ENCODE data around the gene DHCR24.

DHCR24 gene

GRCh38 chr1:54807756-54808155, 79.2 kb downstream of the DHCR24 start:
- in situ Hi-C loops (cut with MboI; ENCODE audit: low sequenced_read_pairs), result loop anchor here (25.0 kb wide), 1 partner anchor 945 kb away; no protein-coding TSS in a partner anchor

GRCh38 chr1:54806931-54807611, 79.9 kb downstream of the DHCR24 start:
- H3K4me1 ChIP-seq, result no peaks in the 10 kb centered on the region
- in situ Hi-C loops (cut with MboI; ENCODE audit: low sequenced_read_pairs), result loop anchor here (25.0 kb wide), 1 partner anchor 945 kb away; no protein-coding TSS in a partner anchor
- no peak for DNase-seq (ENCODE audit: low spot score in 2 of 2)

More at GRCh38 chr1:54807756-54808155, 79.2 kb downstream of the DHCR24 start:
- Histone ChIP-seq H3K4me3 (no peak overlapping the region), H3K9me3 (no peaks in the 10 kb centered on the region), H3K27me3 (ENCODE audit: low read depth) (peaks cover 2% of the 10 kb centered on the region; the same call in 1 of the 2 replicates), H3K36me3 (replicated peaks) (no peaks in the 10 kb centered on the region), H3K4me1 (no peaks in the 10 kb centered on the region)
- DNase-seq (ENCODE audit: low spot score in 2 of 2), result no peak

GRCh38 chr1:54805981-54806381, 81.0 kb downstream of the DHCR24 start:
- in situ Hi-C loops (cut with MboI; ENCODE audit: low sequenced_read_pairs), result loop anchor here (25.0 kb wide), 1 partner anchor 944 kb away; no protein-coding TSS in a partner anchor
- Histone ChIP-seq H3K27me3 (ENCODE audit: low read depth) (peaks cover 7% of the 10 kb centered on the region; the same call in 1 of the 2 replicates), H3K9me3 (no peaks in the 10 kb centered on the region), H3K4me1 (no peaks in the 10 kb centered on the region), H3K36me3 (replicated peaks) (no peaks in the 10 kb centered on the region), H3K4me3 (no peak overlapping the region)
- DNase-seq (ENCODE audit: low spot score in 2 of 2), result no peak

More at GRCh38 chr1:54806931-54807611, 79.9 kb downstream of the DHCR24 start:
- peaks cover 2% of the 10 kb centered on the region; the same call in 1 of the 2 replicates for H3K27me3 ChIP-seq (ENCODE audit: low read depth)
- no peaks in the 10 kb centered on the region for H3K9me3 ChIP-seq
- H3K36me3 ChIP-seq (replicated peaks), result no peaks in the 10 kb centered on the region
- H3K4me3 ChIP-seq, result no peak overlapping the region

DNA sequence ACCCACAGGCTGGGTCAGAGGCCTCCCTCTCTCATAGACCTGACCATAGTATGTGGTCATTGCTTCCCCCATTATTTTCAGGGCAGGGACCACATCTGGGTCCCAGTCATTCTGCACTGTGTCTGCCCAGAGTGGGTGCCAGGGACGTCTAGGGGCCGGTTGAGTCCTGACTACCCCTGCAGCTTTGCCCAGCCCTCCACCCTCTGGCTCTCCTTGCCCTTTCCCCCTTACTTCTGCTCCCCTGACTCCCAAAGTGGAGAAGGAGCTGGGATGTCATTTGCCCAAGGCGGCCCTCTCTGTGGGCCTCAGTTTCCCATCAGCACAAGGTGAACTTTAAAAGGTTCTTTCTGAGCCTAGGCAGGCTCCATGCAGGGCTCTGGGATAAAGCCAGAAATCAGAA, 81.5 kb downstream of the DHCR24 start:
- no peak for DNase-seq (ENCODE audit: low spot score in 2 of 2)
- no peak overlapping the region for H3K4me3 ChIP-seq
- peaks cover 7% of the 10 kb centered on the region; the same call in 1 of the 2 replicates for H3K27me3 ChIP-seq (ENCODE audit: low read depth)
- no peaks in the 10 kb centered on the region for H3K9me3 ChIP-seq
- H3K36me3 ChIP-seq (replicated peaks), result no peaks in the 10 kb centered on the region
- H3K4me1 ChIP-seq, result no peaks in the 10 kb centered on the region
- in situ Hi-C loops (cut with MboI; ENCODE audit: low sequenced_read_pairs), result loop anchor here (25.0 kb wide), 1 partner anchor 943 kb away; no protein-coding TSS in a partner anchor

DNA sequence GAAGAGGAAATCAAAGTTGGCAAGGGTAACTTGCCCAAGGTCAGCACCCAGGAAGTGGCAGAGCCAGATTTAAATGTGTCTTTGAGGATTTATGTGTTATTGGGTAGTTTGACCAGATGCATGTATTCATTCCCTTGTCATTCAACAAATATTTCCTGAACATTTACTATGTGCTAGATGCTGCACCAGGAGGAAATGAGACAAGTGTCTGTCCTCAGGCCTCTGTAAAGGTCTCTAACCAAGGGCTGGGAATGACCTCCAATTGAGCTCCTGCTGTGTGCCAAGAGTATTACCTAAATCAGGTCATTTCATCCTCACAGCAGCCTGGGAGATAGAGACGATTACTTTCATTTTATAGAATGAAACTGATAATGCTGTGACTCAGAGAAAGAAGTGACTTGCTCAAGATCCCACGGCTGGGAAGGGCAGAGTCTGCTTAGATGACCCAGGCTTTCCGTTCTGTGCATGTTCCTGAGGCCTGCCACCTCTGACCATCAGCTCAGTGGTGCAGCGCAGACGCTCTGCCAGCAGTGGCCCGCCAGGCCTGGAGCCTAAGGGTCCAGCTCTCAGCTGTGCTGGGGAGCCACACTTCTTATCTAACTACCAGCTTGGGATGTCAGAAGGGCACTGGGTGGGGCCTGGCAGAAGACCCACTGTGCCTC, 82.4 kb downstream of the DHCR24 start:
- in situ Hi-C loops (cut with MboI; ENCODE audit: low sequenced_read_pairs), result loop anchor here (25.0 kb wide), 1 partner anchor 942 kb away; no protein-coding TSS in a partner anchor
- Histone ChIP-seq H3K36me3 (replicated peaks) (no peaks in the 10 kb centered on the region), H3K4me1 (no peaks in the 10 kb centered on the region), H3K27me3 (ENCODE audit: low read depth) (peaks cover 7% of the 10 kb centered on the region; the same call in 1 of the 2 replicates), H3K9me3 (no peaks in the 10 kb centered on the region), H3K4me3 (no peak overlapping the region)
- DNase-seq (ENCODE audit: low spot score in 2 of 2), result no peak

DNA sequence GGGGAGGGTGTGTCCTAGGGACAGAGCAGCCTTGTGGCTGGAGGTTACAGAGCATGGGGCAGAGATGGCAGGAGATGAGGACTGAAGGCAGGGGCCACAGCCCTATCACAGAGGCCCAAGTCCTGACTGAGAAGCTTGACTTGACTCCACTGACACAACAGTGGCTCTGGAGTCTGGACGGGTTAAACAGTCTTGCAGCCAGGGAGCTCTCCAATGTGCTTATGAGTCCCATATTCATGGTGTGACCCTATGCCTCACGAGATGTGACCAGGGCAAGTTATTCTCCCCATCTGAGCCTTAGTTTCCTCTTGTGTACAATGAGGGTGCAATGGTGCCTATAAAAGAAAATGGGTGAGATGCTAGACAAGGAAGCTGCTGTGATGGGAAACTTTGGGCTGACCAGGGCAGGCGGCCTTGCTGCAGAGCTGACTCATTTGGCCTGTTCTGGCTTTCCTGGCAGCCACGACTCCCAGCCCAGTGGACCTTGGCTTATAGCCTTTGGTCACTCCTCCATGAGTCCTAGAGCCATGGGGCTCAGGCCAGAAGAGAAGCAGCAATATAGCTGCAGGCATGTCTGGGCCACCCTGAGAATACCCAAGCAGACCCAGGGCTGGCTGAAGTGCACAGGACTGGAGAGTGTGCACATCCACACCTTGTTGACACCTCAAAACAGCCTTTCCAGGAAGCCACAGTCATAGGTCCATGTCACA, 83.1 kb downstream of the DHCR24 start:
- peaks cover 7% of the 10 kb centered on the region; the same call in 1 of the 2 replicates for H3K27me3 ChIP-seq (ENCODE audit: low read depth)
- no peaks in the 10 kb centered on the region for H3K36me3 ChIP-seq (replicated peaks)
- no peak for DNase-seq (ENCODE audit: low spot score in 2 of 2)
- no peaks in the 10 kb centered on the region for H3K4me1 ChIP-seq
- no peaks in the 10 kb centered on the region for H3K9me3 ChIP-seq
- no peak overlapping the region for H3K4me3 ChIP-seq
- in situ Hi-C loops (cut with MboI; ENCODE audit: low sequenced_read_pairs), result loop anchor here (25.0 kb wide), 1 partner anchor 942 kb away; no protein-coding TSS in a partner anchor

DNA sequence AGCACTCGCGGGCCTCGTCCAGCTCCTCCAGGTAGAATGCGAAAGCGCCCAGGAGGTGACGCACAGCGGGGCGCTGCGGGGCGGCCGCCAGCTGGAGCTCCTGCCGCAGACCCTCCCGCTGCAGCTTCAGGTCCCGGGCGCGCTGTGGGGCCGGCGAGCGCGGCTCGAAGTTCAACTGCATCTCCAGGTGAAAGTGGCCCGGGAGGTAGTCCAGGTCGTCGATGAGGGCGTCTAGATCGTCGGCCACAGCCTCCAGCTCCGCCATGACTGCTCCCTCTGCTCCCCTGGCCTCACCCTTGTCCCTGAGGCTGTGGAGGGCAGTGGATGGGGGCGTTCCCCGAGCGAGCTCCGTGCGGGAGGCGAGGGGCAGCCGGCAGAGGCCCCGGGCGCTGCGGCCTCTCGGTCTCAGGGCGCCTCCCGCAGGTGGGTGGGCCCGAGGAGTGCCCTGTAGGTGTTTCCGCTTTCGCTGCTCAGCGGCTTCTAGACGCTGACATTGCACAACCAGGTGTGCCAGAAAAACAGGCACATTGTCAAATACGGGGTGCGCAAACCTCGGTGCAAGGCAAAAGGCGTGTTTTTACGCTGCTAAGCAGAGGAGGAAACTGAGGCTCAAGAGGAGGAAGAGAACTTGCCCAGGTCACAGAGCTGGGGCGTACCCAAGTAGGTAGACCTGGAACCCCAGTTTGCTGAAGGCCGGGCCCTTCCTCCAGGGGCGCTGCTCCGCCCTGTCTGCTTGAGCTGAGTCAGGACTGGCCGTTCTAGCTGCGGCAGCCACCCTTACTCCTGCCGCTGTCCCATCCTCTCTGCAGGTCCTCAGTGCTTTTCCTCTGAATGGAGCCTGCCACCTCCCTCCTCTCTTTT, 85.9 kb downstream of the DHCR24 start, which contains the start of gene TTC22:
TSS of gene TTC22 (minus strand) at position 425 of the 861 bp plus-strand sequence. CDS start at position 265, 160 bp downstream.
- no peaks in the 10 kb centered on the region for H3K4me1 ChIP-seq
- in situ Hi-C loops (cut with MboI; ENCODE audit: low sequenced_read_pairs), result loop anchor here (25.0 kb wide), 1 partner anchor 939 kb away; no protein-coding TSS in a partner anchor
- H3K27me3 ChIP-seq (ENCODE audit: low read depth), result peaks cover 7% of the 10 kb centered on the region; the same call in 1 of the 2 replicates
- no peaks in the 10 kb centered on the region for H3K36me3 ChIP-seq (replicated peaks)
- H3K9me3 ChIP-seq, result no peaks in the 10 kb centered on the region
- no peak within 1 kb of the TSS for H3K4me3 ChIP-seq
- DNase-seq (ENCODE audit: low spot score in 2 of 2), result peak; percentile 6 to 52

GRCh38 chr1:54800041-54800898, 86.7 kb downstream of the DHCR24 start:
- DNase-seq (ENCODE audit: low spot score in 2 of 2), result no peak
- in situ Hi-C loops (cut with MboI; ENCODE audit: low sequenced_read_pairs), result loop anchor here (25.0 kb wide), 1 partner anchor 938 kb away; no protein-coding TSS in a partner anchor
- H3K4me3 ChIP-seq, result no peak overlapping the region
- peaks cover 7% of the 10 kb centered on the region; the same call in 1 of the 2 replicates for H3K27me3 ChIP-seq (ENCODE audit: low read depth)
- H3K9me3 ChIP-seq, result no peaks in the 10 kb centered on the region
- H3K36me3 ChIP-seq (replicated peaks), result no peaks in the 10 kb centered on the region
- no peaks in the 10 kb centered on the region for H3K4me1 ChIP-seq
